PFSK-1 (cell line): ENCODE measurements around the gene SASH1.

ENCODE experiments used
- FOXP2 ChIP-seq: optimal IDR thresholded peaks from 2 replicates; pipeline ENCODE3; 2011; ENCODE audit warnings: borderline replicate concordance, control low read depth, inconsistent platforms; ENCODE audit not compliant: insufficient read depth; ENCODE audit errors: extremely low read length, extremely low read depth
- POLR2AphosphoS5 ChIP-seq: IDR thresholded peaks from 2 replicates; pipeline ENCODE4 v1.6.1; 2012; ENCODE audit warnings: low read depth, mild to moderate bottlenecking, control low read depth, low read length, moderate library complexity
- REST ChIP-seq, 2 experiments: IDR thresholded peaks; 2 replicates each; pipeline versions ENCODE4 v1.6.1 to v1.8.0; 2011 to 2012; ENCODE audit warnings: low read depth in 2 of 2, low read length in 2 of 2, control low read depth in 1 of 2, inconsistent platforms in 1 of 2, mild to moderate bottlenecking in 1 of 2, moderate library complexity in 1 of 2; ENCODE audit not compliant: insufficient read depth in 1 of 2
- SIN3A ChIP-seq: IDR thresholded peaks from 2 replicates; pipeline ENCODE4 v1.6.1; 2012; ENCODE audit warnings: mild to moderate bottlenecking, low read length, moderate library complexity, borderline replicate concordance; ENCODE audit not compliant: insufficient read depth
- TAF1 ChIP-seq: IDR thresholded peaks from 2 replicates; pipeline ENCODE4 v1.6.1; 2012; ENCODE audit warnings: low read length, control low read depth, borderline replicate concordance; ENCODE audit not compliant: insufficient read depth

SASH1 gene

GRCh38 chr6:148346681-148347440, 4.2 kb downstream of the SASH1 start:
- TF ChIP-seq FOXP2 (no peak), TAF1 (no peak)

- no peak for TF ChIP-seq REST (IDR thresholded peaks at IDR 0.05; ENCODE audit: insufficient read depth in 1 of 2, low read depth in 2 of 2, low read length in 2 of 2)
- TF ChIP-seq TAF1, result no peak
- no peak for TF ChIP-seq FOXP2
- TF ChIP-seq SIN3A, result no peak
- no peak for TF ChIP-seq POLR2AphosphoS5
Measured at GRCh38 chr6:148347441-148348054, 4.9 kb downstream of the SASH1 start.

- no peak for TF ChIP-seq REST (IDR thresholded peaks at IDR 0.05; ENCODE audit: insufficient read depth in 1 of 2, low read depth in 2 of 2, low read length in 2 of 2)
- no peak for TF ChIP-seq FOXP2
- no peak for TF ChIP-seq TAF1
Measured at GRCh38 chr6:148348335-148348734, 5.7 kb downstream of the SASH1 start.

- no peak for TF ChIP-seq POLR2AphosphoS5
- TF ChIP-seq SIN3A, result no peak
- no peak for TF ChIP-seq FOXP2
- TF ChIP-seq REST (IDR thresholded peaks at IDR 0.05; ENCODE audit: insufficient read depth in 1 of 2, low read depth in 2 of 2, low read length in 2 of 2), result no peak
- no peak for TF ChIP-seq TAF1
Measured at GRCh38 chr6:148348778-148349177, 6.1 kb downstream of the SASH1 start.

GRCh38 chr6:148349466-148349865, 6.8 kb downstream of the SASH1 start:
- TF ChIP-seq FOXP2, result no peak
- TF ChIP-seq POLR2AphosphoS5, result no peak
- TF ChIP-seq TAF1, result no peak
- TF ChIP-seq REST (IDR thresholded peaks at IDR 0.05; ENCODE audit: insufficient read depth in 1 of 2, low read depth in 2 of 2, low read length in 2 of 2), result no peak
- TF ChIP-seq SIN3A, result no peak
